ENCODE data around the gene SMIM1. TPM values are rescaled to one million over a fixed set of nuclear protein-coding genes. Genes with fewer than 3 reads are reported as not detected.

SMIM1 gene
- total and polyA plus RNA-seq, 9 of the 15 experiments (the other 6 are each of a cell fraction or from before 2014, with no cell fraction given): 2.3 to 125 (median 24.3) TPM

DNA sequence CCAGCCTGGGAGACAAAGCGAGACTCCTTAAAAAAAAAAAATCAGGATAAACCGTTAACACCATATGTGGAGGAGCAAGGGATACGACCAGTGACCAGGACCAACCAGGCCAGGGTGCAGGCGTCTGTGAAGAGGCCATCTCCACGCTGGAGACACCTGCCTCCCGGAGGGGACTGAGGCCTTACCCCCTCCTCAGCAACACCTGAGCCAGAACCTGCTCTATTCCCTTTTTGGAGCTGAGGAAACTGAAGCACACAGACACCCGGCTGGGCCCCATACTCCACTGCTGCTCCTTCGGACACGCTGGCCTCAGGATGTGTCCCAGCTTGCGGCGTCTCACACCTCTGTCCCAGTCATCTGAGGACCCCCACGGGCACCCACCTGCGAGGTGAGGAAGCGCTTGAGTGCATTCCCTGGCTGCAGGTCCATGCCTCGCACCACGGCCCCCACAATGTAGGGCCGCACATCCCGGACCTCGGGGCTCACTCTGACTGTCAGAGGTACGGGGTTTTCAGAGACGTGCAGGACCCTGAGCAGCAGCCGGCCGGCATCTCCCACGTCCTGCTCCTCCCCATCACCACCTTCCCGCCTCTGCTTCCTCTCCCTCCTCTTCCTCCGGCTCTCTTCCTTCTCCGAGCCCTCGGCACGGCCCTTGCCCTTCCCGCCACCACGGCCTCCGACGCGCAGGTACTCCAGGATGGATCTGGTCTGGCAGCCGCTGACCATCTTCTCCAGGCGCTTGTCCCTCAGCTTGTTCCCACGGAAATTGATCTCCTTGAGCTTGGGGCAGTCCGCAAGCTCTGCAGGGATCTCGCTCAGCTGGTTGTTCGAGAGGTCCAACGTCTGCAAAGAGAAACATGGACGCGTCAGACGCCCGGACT, 14.2 kb downstream of the SMIM1 start:
- peaks cover 7% of the 10 kb centered on the region; the same call in 1 of the 2 replicates for H4K20me1 ChIP-seq (replicated peaks; ENCODE audit: control insufficient read depth, insufficient read depth, low read length)
- no peaks in the 10 kb centered on the region for H3K27me3 ChIP-seq (ENCODE audit: control insufficient read depth in 2 of 2, insufficient read depth in 2 of 2, low read length in 2 of 2)
- no TSS peak for BruUV-seq (replicated peaks)
- intact Hi-C loops (cut with micrococcal nuclease): no loop called here
- H3K36me3 ChIP-seq (ENCODE audit: control insufficient read depth, insufficient read depth, low read length): peaks cover 94% of the 10 kb centered on the region
- H3K4me2 ChIP-seq (ENCODE audit: insufficient read depth, low read length): no peak overlapping the region
- in situ Hi-C loops (cut with MboI): no loop called here
- peaks cover 39% of the 10 kb centered on the region for H3K79me2 ChIP-seq (ENCODE audit: control insufficient read depth, insufficient read depth, low read length)
- H3K4me1 ChIP-seq (replicated peaks in 1 of 2; ENCODE audit: control insufficient read depth in 2 of 2, insufficient read depth in 2 of 2, low read length in 2 of 2): peaks cover 0 to 43% of the 10 kb centered on the region in 2 experiments; a peak in 2 of 5 replicates
- TF ChIP-seq SMAD1 (IDR thresholded peaks at IDR 0.05; ENCODE audit: low read depth, low read length, partially characterized antibody): no peak
- peak; percentile 72 for TF ChIP-seq POLR2G (IDR thresholded peaks at IDR 0.05; ENCODE audit: low read depth, low read length)
- TF ChIP-seq RBFOX2 (IDR thresholded peaks at IDR 0.05; ENCODE audit: low read depth, low read length): peak; percentile 49; the same call in 1 of the 2 replicates
- H3K27ac ChIP-seq (ENCODE audit: extremely low read depth, low read depth, low read length): no peak overlapping the region
- ChIA-PET POLR2A (interaction anchor here (0.7 to 1.8 kb wide), 4 partner anchors 9 to 17 kb away, joined by 3 to 4 read pairs (median 3); no protein-coding TSS in a partner anchor), CTCF (ENCODE audit: low intra/inter-chr PET ratio) (no interaction called here)
- ATAC-seq (no peak), DNase-seq (ENCODE audit: extremely low read depth in 1 of 4, low spot score in 3 of 4) (no peak), FAIRE-seq (no peak)
- WGBS (ENCODE audit: insufficient coverage, low coverage, missing lambda C conversion rate): 98% methylated on average over 41 of the region's 45 CpGs
- peak overlapping the region in 1 of 2 experiments; percentile 32; a peak in 1 of 4 replicates for H3K9ac ChIP-seq (ENCODE audit: insufficient read depth in 1 of 2, low read depth in 2 of 2, low read length in 2 of 2)
- no peak overlapping the region for H3K4me3 ChIP-seq
- no peaks in the 10 kb centered on the region for H3K9me3 ChIP-seq (replicated peaks; ENCODE audit: control insufficient read depth, insufficient read depth, low read depth, low read length)
- no peaks in the 10 kb centered on the region for H3K9me1 ChIP-seq (ENCODE audit: control insufficient read depth, insufficient read depth, low read length)
- no peak overlapping the region for H2AFZ ChIP-seq (ENCODE audit: low read depth, low read length)

DNA sequence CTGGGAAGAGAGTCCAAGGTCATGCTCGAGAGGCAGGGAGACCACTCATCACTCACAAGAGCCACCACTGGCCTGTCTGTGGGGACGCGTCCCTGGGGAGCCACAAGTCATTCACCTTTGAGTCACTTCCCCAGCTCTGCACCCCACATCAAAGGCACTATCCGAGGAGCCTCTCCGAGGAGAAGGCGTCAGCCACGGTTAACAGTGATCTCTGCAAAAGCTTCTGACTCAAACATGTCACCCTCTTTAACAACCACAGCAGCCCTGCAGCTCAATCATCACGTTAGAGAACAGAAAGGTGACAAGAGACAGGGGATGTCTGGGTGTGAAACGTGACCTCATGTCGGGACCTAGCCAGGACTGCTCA, 14.8 kb downstream of the SMIM1 start:
- 86% methylated on average over 10 of the region's 10 CpGs for WGBS (ENCODE audit: insufficient coverage, low coverage, missing lambda C conversion rate)
- intact Hi-C loops (cut with micrococcal nuclease) (no loop called here), in situ Hi-C loops (cut with MboI) (no loop called here)
- Histone ChIP-seq H3K4me1 (replicated peaks in 1 of 2; ENCODE audit: control insufficient read depth in 2 of 2, insufficient read depth in 2 of 2, low read length in 2 of 2) (peaks cover 0 to 43% of the 10 kb centered on the region in 2 experiments; a peak in 2 of 5 replicates), H3K9me1 (ENCODE audit: control insufficient read depth, insufficient read depth, low read length) (peaks cover 5% of the 10 kb centered on the region), H3K36me3 (ENCODE audit: control insufficient read depth, insufficient read depth, low read length) (peaks cover 94% of the 10 kb centered on the region), H2AFZ (ENCODE audit: low read depth, low read length) (no peak overlapping the region), H3K9ac (ENCODE audit: insufficient read depth in 1 of 2, low read depth in 2 of 2, low read length in 2 of 2) (no peak overlapping the region; a peak in 1 of 4 replicates), H4K20me1 (replicated peaks; ENCODE audit: control insufficient read depth, insufficient read depth, low read length) (peaks cover 11% of the 10 kb centered on the region; the same call in 1 of the 2 replicates), H3K4me2 (ENCODE audit: insufficient read depth, low read length) (no peak overlapping the region), H3K27me3 (ENCODE audit: control insufficient read depth in 2 of 2, insufficient read depth in 2 of 2, low read length in 2 of 2) (no peaks in the 10 kb centered on the region), H3K27ac (ENCODE audit: extremely low read depth, low read depth, low read length) (no peak overlapping the region), H3K4me3 (no peak overlapping the region), H3K79me2 (ENCODE audit: control insufficient read depth, insufficient read depth, low read length) (peaks cover 45% of the 10 kb centered on the region), H3K9me3 (replicated peaks; ENCODE audit: control insufficient read depth, insufficient read depth, low read depth, low read length) (no peaks in the 10 kb centered on the region)
- BruUV-seq (replicated peaks): no TSS peak
- FAIRE-seq (peak; percentile 19), DNase-seq (ENCODE audit: extremely low read depth in 1 of 4, low spot score in 3 of 4) (no peak), ATAC-seq (no peak)
- no peak for TF ChIP-seq BRCA1 (IDR thresholded peaks at IDR 0.05)
- no peak for TF ChIP-seq BRCA1 (CRISPR knock-in tag; IDR thresholded peaks at IDR 0.05)
- TF ChIP-seq NFYB (IDR thresholded peaks at IDR 0.05; ENCODE audit: extremely low read depth, insufficient read length): no peak
- TF ChIP-seq SAFB2 (IDR thresholded peaks at IDR 0.05; ENCODE audit: borderline replicate concordance, low read depth, low read length, severe bottlenecking): no peak
- no peak for TF ChIP-seq POLR2AphosphoS5 (IDR thresholded peaks at IDR 0.05; ENCODE audit: control insufficient read depth, insufficient read depth, low read depth, low read length)
- no peak for TF ChIP-seq ZNF124 (CRISPR knock-in tag; IDR thresholded peaks at IDR 0.05)
- TF ChIP-seq, protein P1, sequence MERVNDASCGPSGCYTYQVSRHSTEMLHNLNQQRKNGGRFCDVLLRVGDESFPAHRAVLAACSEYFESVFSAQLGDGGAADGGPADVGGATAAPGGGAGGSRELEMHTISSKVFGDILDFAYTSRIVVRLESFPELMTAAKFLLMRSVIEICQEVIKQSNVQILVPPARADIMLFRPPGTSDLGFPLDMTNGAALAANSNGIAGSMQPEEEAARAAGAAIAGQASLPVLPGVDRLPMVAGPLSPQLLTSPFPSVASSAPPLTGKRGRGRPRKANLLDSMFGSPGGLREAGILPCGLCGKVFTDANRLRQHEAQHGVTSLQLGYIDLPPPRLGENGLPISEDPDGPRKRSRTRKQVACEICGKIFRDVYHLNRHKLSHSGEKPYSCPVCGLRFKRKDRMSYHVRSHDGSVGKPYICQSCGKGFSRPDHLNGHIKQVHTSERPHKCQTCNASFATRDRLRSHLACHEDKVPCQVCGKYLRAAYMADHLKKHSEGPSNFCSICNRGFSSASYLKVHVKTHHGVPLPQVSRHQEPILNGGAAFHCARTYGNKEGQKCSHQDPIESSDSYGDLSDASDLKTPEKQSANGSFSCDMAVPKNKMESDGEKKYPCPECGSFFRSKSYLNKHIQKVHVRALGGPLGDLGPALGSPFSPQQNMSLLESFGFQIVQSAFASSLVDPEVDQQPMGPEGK (CRISPR knock-in tag; IDR thresholded peaks at IDR 0.05; ENCODE audit: borderline replicate concordance): no peak
- no peak for TF ChIP-seq ZNF274 (IDR thresholded peaks at IDR 0.05; ENCODE audit: borderline replicate concordance, low read depth, low read length)
- POLR2A ChIA-PET: interaction anchor here (0.7 to 1.0 kb wide), 4 partner anchors 9 to 17 kb away, joined by 3 to 4 read pairs (median 3); partner anchors contain the start of gene LRRC47
- CTCF ChIA-PET (ENCODE audit: low intra/inter-chr PET ratio): no interaction called here
